Measurements from ENCODE around the gene AFG1L. TPM values are rescaled to one million over a fixed set of nuclear protein-coding genes. Genes with fewer than 3 reads are reported as not detected.
A peak's percentile ranks its signal among the peaks of the same experiment; 100 is the strongest.
"Not testable (repeated sequence)": the region's sequence is repeated elsewhere in the genome, so short reads cannot be mapped to it uniquely, and the experiment has no call there.

The AFG1L gene
- total RNA-seq, 1 donor from 2014 or later, result 2.6 TPM

- Histone ChIP-seq H3K36me3 (ENCODE audit: control insufficient read depth, insufficient read depth, low read length) (no peaks in the 10 kb centered on the region), H3K27me3 (ENCODE audit: control insufficient read depth, insufficient read depth, low read length) (no peaks in the 10 kb centered on the region), H3K4me3 (ENCODE audit: low read depth, low read length) (no peak overlapping the region)
- FAIRE-seq (no peak), DNase-seq (ENCODE audit: low read depth) (peak; percentile 62)
- TF ChIP-seq, protein P1, sequence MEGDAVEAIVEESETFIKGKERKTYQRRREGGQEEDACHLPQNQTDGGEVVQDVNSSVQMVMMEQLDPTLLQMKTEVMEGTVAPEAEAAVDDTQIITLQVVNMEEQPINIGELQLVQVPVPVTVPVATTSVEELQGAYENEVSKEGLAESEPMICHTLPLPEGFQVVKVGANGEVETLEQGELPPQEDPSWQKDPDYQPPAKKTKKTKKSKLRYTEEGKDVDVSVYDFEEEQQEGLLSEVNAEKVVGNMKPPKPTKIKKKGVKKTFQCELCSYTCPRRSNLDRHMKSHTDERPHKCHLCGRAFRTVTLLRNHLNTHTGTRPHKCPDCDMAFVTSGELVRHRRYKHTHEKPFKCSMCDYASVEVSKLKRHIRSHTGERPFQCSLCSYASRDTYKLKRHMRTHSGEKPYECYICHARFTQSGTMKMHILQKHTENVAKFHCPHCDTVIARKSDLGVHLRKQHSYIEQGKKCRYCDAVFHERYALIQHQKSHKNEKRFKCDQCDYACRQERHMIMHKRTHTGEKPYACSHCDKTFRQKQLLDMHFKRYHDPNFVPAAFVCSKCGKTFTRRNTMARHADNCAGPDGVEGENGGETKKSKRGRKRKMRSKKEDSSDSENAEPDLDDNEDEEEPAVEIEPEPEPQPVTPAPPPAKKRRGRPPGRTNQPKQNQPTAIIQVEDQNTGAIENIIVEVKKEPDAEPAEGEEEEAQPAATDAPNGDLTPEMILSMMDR (IDR thresholded peaks at IDR 0.05; ENCODE audit: insufficient read depth, low read length, severe bottlenecking), result no peak
These were observed 89.1 kb downstream of the AFG1L start for GRCh38 chr6:108383981-108384380.

- H3K36me3 ChIP-seq (ENCODE audit: control insufficient read depth, insufficient read depth, low read length); H3K27me3 ChIP-seq (ENCODE audit: control insufficient read depth, insufficient read depth, low read length); FAIRE-seq; H3K4me3 ChIP-seq (ENCODE audit: low read depth, low read length); DNase-seq (ENCODE audit: low read depth): not testable (repeated sequence)
These were observed 94.3 kb downstream of the AFG1L start for GRCh38 chr6:108389190-108389589.

- no peaks in the 10 kb centered on the region for H3K36me3 ChIP-seq (ENCODE audit: control insufficient read depth, insufficient read depth, low read length)
- no peaks in the 10 kb centered on the region for H3K27me3 ChIP-seq (ENCODE audit: control insufficient read depth, insufficient read depth, low read length)
- TF ChIP-seq, protein P1 (IDR thresholded peaks at IDR 0.05; ENCODE audit: insufficient read depth, low read length, severe bottlenecking), result no peak
- no peak for FAIRE-seq
- no peak overlapping the region for H3K4me3 ChIP-seq (ENCODE audit: low read depth, low read length)
- peak; percentile 53 for DNase-seq (ENCODE audit: low read depth)
These were observed 100.4 kb downstream of the AFG1L start for GRCh38 chr6:108395297-108395696.

DNA sequence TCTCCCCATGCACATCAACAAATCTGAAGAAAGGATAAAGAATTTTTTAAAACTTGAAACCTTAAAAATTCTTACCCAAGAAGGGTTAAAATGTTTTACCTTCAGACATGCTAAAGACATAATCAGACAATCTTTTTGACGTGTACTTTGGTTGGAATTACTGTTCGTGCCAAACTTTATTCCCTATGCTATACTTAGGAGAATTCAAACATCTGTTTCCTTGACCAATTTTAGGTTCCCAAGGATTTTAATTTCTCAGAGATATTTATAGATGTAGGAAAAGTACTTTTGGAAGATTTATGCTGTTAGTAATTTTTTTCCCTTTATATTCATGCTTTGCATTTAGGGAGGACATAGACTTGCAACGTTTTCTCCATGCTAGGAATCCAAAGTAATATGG lies 108.4 kb downstream of the AFG1L start:
- Histone ChIP-seq H3K36me3 (ENCODE audit: control insufficient read depth, insufficient read depth, low read length) (no peaks in the 10 kb centered on the region), H3K4me3 (ENCODE audit: low read depth, low read length) (no peak overlapping the region), H3K27me3 (ENCODE audit: control insufficient read depth, insufficient read depth, low read length) (no peaks in the 10 kb centered on the region)
- TF ChIP-seq, protein P1 (IDR thresholded peaks at IDR 0.05; ENCODE audit: insufficient read depth, low read length, severe bottlenecking), result no peak
- no peak for FAIRE-seq
- no peak for DNase-seq (ENCODE audit: low read depth)

- Histone ChIP-seq H3K4me3 (ENCODE audit: low read depth, low read length) (no peak overlapping the region), H3K27me3 (ENCODE audit: control insufficient read depth, insufficient read depth, low read length) (no peaks in the 10 kb centered on the region), H3K36me3 (ENCODE audit: control insufficient read depth, insufficient read depth, low read length) (no peaks in the 10 kb centered on the region)
- TF ChIP-seq, protein P1 (IDR thresholded peaks at IDR 0.05; ENCODE audit: insufficient read depth, low read length, severe bottlenecking), result no peak
- FAIRE-seq, result peak; percentile 36
- no peak for DNase-seq (ENCODE audit: low read depth)
These were observed 112.1 kb downstream of the AFG1L start for GRCh38 chr6:108406943-108407342.

- Histone ChIP-seq H3K4me3 (ENCODE audit: low read depth, low read length) (no peak overlapping the region), H3K27me3 (ENCODE audit: control insufficient read depth, insufficient read depth, low read length) (no peaks in the 10 kb centered on the region), H3K36me3 (ENCODE audit: control insufficient read depth, insufficient read depth, low read length) (no peaks in the 10 kb centered on the region)
- no peak for DNase-seq (ENCODE audit: low read depth)
- TF ChIP-seq, protein P1 (IDR thresholded peaks at IDR 0.05; ENCODE audit: insufficient read depth, low read length, severe bottlenecking), result no peak
- no peak for FAIRE-seq
These were observed 113.3 kb downstream of the AFG1L start for GRCh38 chr6:108407904-108408827.
